GM18526 (cell line): ENCODE data around the gene ACACA.

ENCODE experiments used
- POLR2A ChIP-seq: IDR thresholded peaks from 3 replicates; pipeline ENCODE4 v1.6.1; 2011; ENCODE audit not compliant: insufficient read length; ENCODE audit errors: extremely low read depth

Gene ACACA

GRCh38 chr17:37317867-37318266 lies 88.8 kb downstream of the ACACA start:
- TF ChIP-seq POLR2A: no peak

- TF ChIP-seq POLR2A: no peak
These were observed 91.0 kb downstream of the ACACA start for GRCh38 chr17:37315601-37316000.

GRCh38 chr17:37312137-37312923 lies 94.3 kb downstream of the ACACA start:
- no peak for TF ChIP-seq POLR2A

GRCh38 chr17:37310940-37311339 lies 95.7 kb downstream of the ACACA start:
- TF ChIP-seq POLR2A: no peak

GRCh38 chr17:37309051-37309450 lies 97.6 kb downstream of the ACACA start:
- no peak for TF ChIP-seq POLR2A

- TF ChIP-seq POLR2A: no peak
These were observed 101.2 kb downstream of the ACACA start for GRCh38 chr17:37305406-37305905.

- TF ChIP-seq POLR2A: no peak
These were observed 105.3 kb downstream of the ACACA start for GRCh38 chr17:37301288-37301687.

- no peak for TF ChIP-seq POLR2A
These were observed 106.0 kb downstream of the ACACA start for GRCh38 chr17:37300683-37301082.

GRCh38 chr17:37299257-37299980 lies 107.2 kb downstream of the ACACA start:
- TF ChIP-seq POLR2A: no peak

GRCh38 chr17:37295888-37296287 lies 110.7 kb downstream of the ACACA start:
- no peak for TF ChIP-seq POLR2A

GRCh38 chr17:37294888-37295287 lies 111.7 kb downstream of the ACACA start:
- no peak for TF ChIP-seq POLR2A

GRCh38 chr17:37293770-37294169 lies 112.9 kb downstream of the ACACA start:
- TF ChIP-seq POLR2A: no peak

- TF ChIP-seq POLR2A: no peak
These were observed 114.1 kb downstream of the ACACA start for GRCh38 chr17:37292429-37293139.

GRCh38 chr17:37291351-37291750 lies 115.3 kb downstream of the ACACA start:
- no peak for TF ChIP-seq POLR2A

GRCh38 chr17:37286430-37286829 lies 120.2 kb downstream of the ACACA start:
- TF ChIP-seq POLR2A: no peak

- no peak for TF ChIP-seq POLR2A
These were observed 122.4 kb downstream of the ACACA start for GRCh38 chr17:37284191-37284590.

- TF ChIP-seq POLR2A: no peak
These were observed 123.1 kb downstream of the ACACA start for GRCh38 chr17:37283414-37283961.
